Endothelial cell of umbilical vein (primary cell): Measurements from ENCODE around the gene TNFSF4.

Source experiments
- CTCF ChIP-seq, 2 donors: IDR thresholded peaks; 1 replicate in 1 of 2; 2 replicates in 1 of 2; pipeline ENCODE4 v1.5.1; 2011; ENCODE audit warnings: low read length in 2 of 2, mild to moderate bottlenecking in 2 of 2, moderate library complexity in 2 of 2, control low read depth in 1 of 2, inconsistent platforms in 1 of 2, low read depth in 1 of 2; ENCODE audit not compliant: insufficient read depth in 1 of 2; ENCODE audit errors: extremely low read depth in 1 of 2
- EZH2 ChIP-seq: IDR thresholded peaks from 2 replicates; pipeline ENCODE4 v1.6.1; 2012; ENCODE audit warnings: borderline replicate concordance, low read depth, mild to moderate bottlenecking, moderate library complexity, low read length, inconsistent platforms; ENCODE audit not compliant: severe bottlenecking
- FOS ChIP-seq: IDR thresholded peaks from 2 replicates; pipeline ENCODE4 v1.6.1; 2011; ENCODE audit warnings: mild to moderate bottlenecking, low read length, moderate library complexity, borderline replicate concordance; ENCODE audit not compliant: insufficient read depth
- GATA2 ChIP-seq: IDR thresholded peaks from 2 replicates; pipeline ENCODE4 v1.7.0; 2011; ENCODE audit warnings: low read depth, mild to moderate bottlenecking, moderate library complexity, mixed read lengths, low read length; ENCODE audit not compliant: insufficient read length, insufficient read depth
- JUN ChIP-seq: IDR thresholded peaks from 2 replicates; pipeline ENCODE4 v1.6.1; 2011; ENCODE audit warnings: borderline replicate concordance, low read depth; ENCODE audit not compliant: insufficient read length, insufficient read depth
- MAX ChIP-seq: IDR thresholded peaks from 2 replicates; pipeline ENCODE4 v1.6.1; 2011; ENCODE audit not compliant: insufficient read depth, insufficient read length
- MYC ChIP-seq: IDR thresholded peaks from one replicate; pipeline ENCODE4 v1.6.1; 2011; ENCODE audit warnings: mild to moderate bottlenecking, low read depth, low read length
- POLR2A ChIP-seq: IDR thresholded peaks from 2 replicates; pipeline ENCODE4 v1.6.1; 2012; ENCODE audit warnings: low read depth, mild to moderate bottlenecking, control low read depth, low read length
- POLR2AphosphoS5 ChIP-seq: IDR thresholded peaks from 2 replicates; pipeline ENCODE4 v1.6.1; 2012; ENCODE audit warnings: low read depth, mild to moderate bottlenecking, control low read depth, low read length, moderate library complexity; ENCODE audit not compliant: insufficient read depth

- TF ChIP-seq POLR2A (no peak), CTCF (IDR thresholded peaks at IDR 0.05; ENCODE audit: extremely low read depth in 1 of 2, insufficient read depth in 1 of 2, low read depth in 1 of 2, low read length in 2 of 2) (no peak), FOS (no peak), GATA2 (no peak), MYC (no peak), EZH2 (no peak), POLR2AphosphoS5 (no peak), MAX (no peak), JUN (no peak)
These were observed 36.2 kb upstream of the TNFSF4 start for GRCh38 chr1:173243300-173243699.
